ENCODE results near the gene MAP3K10.

The MAP3K10 gene

GRCh38 chr19:40224342-40225150, 33.3 kb downstream of the MAP3K10 start:
- Histone ChIP-seq H3K27ac (no peak overlapping the region), H3K9me3 (ENCODE audit: low read depth, low read length) (no peaks in the 10 kb centered on the region), H3K4me3 (no peak overlapping the region), H3K9ac (ENCODE audit: insufficient read length) (no peak overlapping the region), H3K36me3 (ENCODE audit: insufficient read depth, low read length) (no peaks in the 10 kb centered on the region)
- TF ChIP-seq EZH2 (IDR thresholded peaks at IDR 0.05) = no peak
- no peak for TF ChIP-seq POLR2AphosphoS5 (IDR thresholded peaks at IDR 0.05; ENCODE audit: borderline replicate concordance, low read depth, low read length)
- DNase-seq (ENCODE audit: low read depth, low spot score) = no peak

DNA sequence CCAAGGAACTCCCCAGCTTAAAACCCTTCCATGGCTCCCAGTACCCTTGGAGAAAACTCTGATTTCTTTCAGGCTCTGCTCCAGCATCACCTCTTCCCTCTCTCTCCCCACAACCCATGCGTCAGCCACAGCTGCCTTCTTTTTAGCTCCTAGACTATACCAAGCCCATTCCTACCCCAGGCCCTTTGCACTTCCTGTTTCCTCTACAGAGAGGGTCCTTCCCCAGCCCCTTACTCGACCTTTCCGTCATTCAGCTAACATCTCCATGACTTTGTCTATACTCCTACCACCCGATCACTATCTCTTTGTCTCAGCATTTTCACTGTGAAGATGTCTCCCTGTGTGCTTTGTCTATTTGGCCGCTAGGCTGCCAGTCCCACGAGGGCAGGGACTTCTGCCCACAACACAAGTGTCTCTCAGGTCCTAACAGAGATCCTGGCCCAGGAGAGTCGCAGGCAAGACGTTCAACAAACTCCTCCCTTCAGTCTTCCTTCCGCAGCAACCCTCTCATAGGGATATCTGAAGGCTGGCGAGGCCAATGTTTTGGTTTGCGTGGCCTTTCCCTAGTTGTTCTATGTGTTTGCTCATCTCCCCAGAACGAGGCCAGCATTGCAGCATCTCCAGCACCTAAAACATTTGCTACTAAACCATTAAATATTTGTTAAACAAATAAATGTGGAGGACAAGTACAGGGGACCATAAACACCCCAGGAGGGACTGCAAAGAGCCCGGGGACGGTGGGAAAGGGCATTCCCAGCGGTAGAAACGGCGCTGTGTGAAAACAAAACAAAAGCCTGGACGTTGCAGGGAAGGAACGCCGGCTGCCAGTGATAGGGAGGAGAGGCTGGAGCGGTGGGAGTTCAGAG, 34.4 kb downstream of the MAP3K10 start:
- no peaks in the 10 kb centered on the region for H3K9me3 ChIP-seq (ENCODE audit: low read depth, low read length)
- H3K9ac ChIP-seq (ENCODE audit: insufficient read length) = no peak overlapping the region
- H3K36me3 ChIP-seq (ENCODE audit: insufficient read depth, low read length) = no peaks in the 10 kb centered on the region
- H3K27ac ChIP-seq = no peak overlapping the region
- H3K4me3 ChIP-seq = peak overlapping the region; percentile 20
- no peak for DNase-seq (ENCODE audit: low read depth, low spot score)
- TF ChIP-seq FOXP2 (optimal IDR thresholded peaks at IDR 0.05; ENCODE audit: control extremely low read depth, extremely low read length, insufficient read depth) (no peak), POLR2AphosphoS5 (IDR thresholded peaks at IDR 0.05; ENCODE audit: borderline replicate concordance, low read depth, low read length) (no peak), EZH2 (IDR thresholded peaks at IDR 0.05) (no peak)

- Histone ChIP-seq H3K36me3 (ENCODE audit: insufficient read depth, low read length) (no peaks in the 10 kb centered on the region), H3K27ac (no peak overlapping the region), H3K9me3 (ENCODE audit: low read depth, low read length) (no peaks in the 10 kb centered on the region), H3K4me3 (no peak overlapping the region), H3K9ac (ENCODE audit: insufficient read length) (no peak overlapping the region)
- TF ChIP-seq EZH2 (IDR thresholded peaks at IDR 0.05) = no peak
- no peak for TF ChIP-seq FOXP2 (optimal IDR thresholded peaks at IDR 0.05; ENCODE audit: control extremely low read depth, extremely low read length, insufficient read depth)
- TF ChIP-seq POLR2AphosphoS5 (IDR thresholded peaks at IDR 0.05; ENCODE audit: borderline replicate concordance, low read depth, low read length) = no peak
- DNase-seq (ENCODE audit: low read depth, low spot score) = no peak
These were observed 37.1 kb downstream of the MAP3K10 start for GRCh38 chr19:40228346-40228745.

DNA sequence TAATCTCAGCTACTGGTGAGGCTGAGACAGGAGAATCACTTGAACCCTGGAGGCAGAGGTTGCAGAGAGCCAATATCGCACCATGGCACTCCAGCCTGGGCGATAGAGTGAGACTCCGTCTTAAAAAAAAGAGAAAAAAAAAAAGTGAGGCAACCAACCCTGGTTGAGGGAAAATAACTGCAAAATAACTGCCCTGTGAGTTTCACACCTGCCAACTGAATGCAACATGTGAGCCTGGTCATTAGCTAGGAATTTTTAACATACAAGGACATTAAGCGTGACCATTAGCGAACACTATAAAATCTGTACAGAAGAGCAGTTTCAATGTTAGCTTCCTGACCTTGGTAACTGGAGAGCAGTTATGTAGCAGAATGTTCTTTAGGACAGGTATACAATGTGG, 37.6 kb downstream of the MAP3K10 start:
- TF ChIP-seq EZH2 (IDR thresholded peaks at IDR 0.05) (no peak), FOXP2 (optimal IDR thresholded peaks at IDR 0.05; ENCODE audit: control extremely low read depth, extremely low read length, insufficient read depth) (no peak), POLR2AphosphoS5 (IDR thresholded peaks at IDR 0.05; ENCODE audit: borderline replicate concordance, low read depth, low read length) (no peak)

GRCh38 chr19:40229484-40229883, 38.3 kb downstream of the MAP3K10 start:
- TF ChIP-seq POLR2AphosphoS5 (IDR thresholded peaks at IDR 0.05; ENCODE audit: borderline replicate concordance, low read depth, low read length) (no peak), FOXP2 (optimal IDR thresholded peaks at IDR 0.05; ENCODE audit: control extremely low read depth, extremely low read length, insufficient read depth) (no peak), EZH2 (IDR thresholded peaks at IDR 0.05) (no peak)
- no peaks in the 10 kb centered on the region for H3K9me3 ChIP-seq (ENCODE audit: low read depth, low read length)
- no peak overlapping the region for H3K4me3 ChIP-seq
- H3K27ac ChIP-seq = no peak overlapping the region
- H3K9ac ChIP-seq (ENCODE audit: insufficient read length) = no peak overlapping the region
- no peaks in the 10 kb centered on the region; the same call in 1 of the 2 replicates for H3K36me3 ChIP-seq (ENCODE audit: insufficient read depth, low read length)
- DNase-seq (ENCODE audit: low read depth, low spot score) = no peak

More for the DNA sequence above, 37.6 kb downstream of the MAP3K10 start:
- H3K36me3 ChIP-seq (ENCODE audit: insufficient read depth, low read length) = no peaks in the 10 kb centered on the region
- no peak overlapping the region for H3K4me3 ChIP-seq
- no peak overlapping the region for H3K27ac ChIP-seq
- no peaks in the 10 kb centered on the region for H3K9me3 ChIP-seq (ENCODE audit: low read depth, low read length)
- DNase-seq (ENCODE audit: low read depth, low spot score) = no peak
- H3K9ac ChIP-seq (ENCODE audit: insufficient read length) = no peak overlapping the region

- no peak for DNase-seq (ENCODE audit: low read depth, low spot score)
- Histone ChIP-seq H3K27ac (no peak overlapping the region), H3K4me3 (no peak overlapping the region), H3K36me3 (ENCODE audit: insufficient read depth, low read length) (no peaks in the 10 kb centered on the region; the same call in 1 of the 2 replicates), H3K9me3 (ENCODE audit: low read depth, low read length) (no peaks in the 10 kb centered on the region), H3K9ac (ENCODE audit: insufficient read length) (no peak overlapping the region)
- TF ChIP-seq POLR2AphosphoS5 (IDR thresholded peaks at IDR 0.05; ENCODE audit: borderline replicate concordance, low read depth, low read length) (no peak), FOXP2 (optimal IDR thresholded peaks at IDR 0.05; ENCODE audit: control extremely low read depth, extremely low read length, insufficient read depth) (no peak), EZH2 (IDR thresholded peaks at IDR 0.05) (no peak)
These were observed 38.7 kb downstream of the MAP3K10 start for GRCh38 chr19:40229926-40230417.

DNA sequence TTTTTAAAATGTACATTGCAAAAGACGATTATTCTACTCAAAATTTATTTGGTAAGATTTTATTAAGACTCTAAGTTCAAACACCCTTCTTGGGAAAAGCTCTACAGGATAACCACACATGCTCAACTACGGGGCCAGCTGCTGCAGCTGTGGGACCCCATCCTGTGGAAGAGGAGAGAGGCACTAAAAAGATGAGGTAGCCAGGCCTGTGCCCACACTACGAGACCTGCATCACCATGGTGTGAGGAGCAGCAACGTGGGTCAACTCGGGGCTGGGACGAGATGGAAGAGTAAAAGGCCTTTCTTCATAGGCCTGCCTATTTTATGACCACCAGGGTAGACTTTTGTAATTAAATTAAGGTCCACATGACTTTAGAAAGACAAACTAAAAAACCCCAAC, 39.8 kb downstream of the MAP3K10 start:
- H3K36me3 ChIP-seq (ENCODE audit: insufficient read depth, low read length) = peaks cover 1% of the 10 kb centered on the region; the same call in 1 of the 2 replicates
- H3K4me3 ChIP-seq = no peak overlapping the region
- no peak overlapping the region for H3K9ac ChIP-seq (ENCODE audit: insufficient read length)
- no peak for DNase-seq (ENCODE audit: low read depth, low spot score)
- no peak overlapping the region for H3K27ac ChIP-seq
- no peaks in the 10 kb centered on the region for H3K9me3 ChIP-seq (ENCODE audit: low read depth, low read length)
- TF ChIP-seq FOXP2 (optimal IDR thresholded peaks at IDR 0.05; ENCODE audit: control extremely low read depth, extremely low read length, insufficient read depth) (no peak), EZH2 (IDR thresholded peaks at IDR 0.05) (no peak)

Data from SK-N-MC (cell line).